GM19395 (cell line): Measurements from ENCODE around the gene FAT2.
"Not testable (repeated sequence)": the region's sequence is repeated elsewhere in the genome, so short reads cannot be mapped to it uniquely, and the experiment has no call there.

Experiments used
- ATAC-seq: cut with Tn5 transposase; IDR thresholded peaks from one replicate; pipeline ENCODE4 v1.9.1; 2021; ENCODE audit warnings: mild to moderate bottlenecking, moderate library complexity; ENCODE audit not compliant: unreplicated experiment

FAT2 gene

GRCh38 chr5:151612689-151613427, 21.7 kb upstream of the FAT2 start:
- ATAC-seq = peak; percentile 79

DNA sequence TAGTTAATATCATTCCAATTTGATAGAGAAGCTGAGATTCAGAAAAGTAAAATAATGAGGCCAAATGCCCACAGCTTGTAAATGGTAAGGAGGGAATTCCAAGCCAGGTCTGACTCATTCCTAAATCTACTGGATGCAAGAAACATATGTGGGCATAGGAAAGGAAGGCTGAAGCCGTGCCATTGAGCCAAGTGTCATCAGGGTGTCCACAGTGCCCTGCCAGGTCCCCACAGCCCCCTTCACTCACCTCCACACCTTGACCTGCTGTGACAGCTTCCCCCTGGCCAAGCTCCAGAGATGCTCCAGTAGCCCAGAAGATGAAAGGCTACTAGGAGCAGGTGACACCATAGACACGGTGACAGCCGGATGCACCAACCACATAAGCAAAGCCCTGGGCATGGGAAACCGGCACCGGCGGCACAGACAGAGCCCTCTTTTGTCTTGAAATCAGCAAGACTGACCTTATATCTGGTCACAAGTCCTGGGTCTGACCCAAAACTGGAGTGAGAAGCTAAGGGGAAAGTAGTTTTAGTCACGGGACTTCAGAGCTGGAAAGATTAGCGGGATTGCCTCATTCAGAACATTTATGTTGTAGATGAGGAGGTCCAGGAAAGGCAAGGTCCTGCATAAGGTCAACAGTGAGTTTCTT, 20.1 kb upstream of the FAT2 start:
- ATAC-seq = no peak

- ATAC-seq = no peak
These were observed 17.4 kb upstream of the FAT2 start for GRCh38 chr5:151608522-151608921.

- no peak for ATAC-seq
These were observed 16.2 kb upstream of the FAT2 start for GRCh38 chr5:151607304-151607703.

DNA sequence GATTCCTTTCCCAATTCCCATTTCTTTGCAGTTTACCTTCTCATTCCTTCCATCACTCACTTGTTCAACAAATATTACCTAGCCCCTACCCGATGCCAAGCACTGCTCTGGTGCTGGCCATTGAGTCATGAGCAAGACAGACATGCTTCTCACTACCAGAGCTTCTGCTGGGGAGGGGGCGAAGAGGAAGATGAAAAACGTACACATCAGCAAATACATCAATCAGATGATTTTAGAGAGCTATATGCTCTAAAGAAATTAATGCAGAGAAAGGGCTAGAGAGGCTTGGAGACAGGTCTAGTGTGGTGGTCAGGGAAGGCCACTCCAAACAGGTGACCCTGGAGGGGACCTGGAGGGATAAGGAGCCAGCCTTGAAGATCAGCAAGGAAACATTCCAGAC, 14.4 kb upstream of the FAT2 start:
- no peak for ATAC-seq

DNA sequence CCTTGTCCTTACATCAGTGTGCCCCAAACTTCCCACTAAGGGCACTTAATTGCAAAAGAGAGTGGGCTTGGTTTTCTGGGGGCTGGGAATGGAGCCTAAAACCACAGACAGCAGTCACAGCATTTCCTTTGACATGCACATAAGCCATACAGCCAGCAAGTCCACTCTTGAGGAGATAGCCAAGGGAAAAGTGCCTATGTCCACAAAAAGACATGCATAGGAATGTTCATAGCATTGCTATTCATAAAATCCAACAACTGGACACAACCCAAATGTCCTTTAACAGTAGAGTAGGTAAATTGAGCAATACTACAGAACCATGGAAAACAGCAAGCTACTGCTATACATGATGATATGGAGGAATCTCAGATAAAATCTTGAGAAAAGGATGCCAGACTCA, 11.7 kb upstream of the FAT2 start:
- ATAC-seq = no peak

DNA sequence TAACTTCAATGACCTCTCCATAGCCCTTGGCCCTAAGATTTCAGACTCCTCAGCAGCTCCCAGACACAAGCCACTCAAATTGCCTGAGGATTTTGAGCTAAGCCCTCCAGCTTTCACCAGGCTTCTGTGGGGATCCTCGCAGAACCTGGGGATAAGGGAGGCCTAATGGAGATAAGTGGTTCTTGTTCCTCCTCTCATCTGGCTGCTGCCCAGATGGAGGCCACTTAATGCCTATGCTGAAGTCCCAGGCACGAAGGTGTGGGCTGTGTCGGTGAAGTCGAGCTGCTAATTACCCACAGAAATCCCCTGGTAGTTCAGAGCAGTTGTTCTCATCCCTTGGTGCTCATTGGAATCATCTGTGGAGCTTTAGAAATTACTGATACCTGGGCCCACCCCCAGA, 10.3 kb upstream of the FAT2 start:
- no peak for ATAC-seq

GRCh38 chr5:151600069-151600665, 9.0 kb upstream of the FAT2 start:
- no peak for ATAC-seq

DNA sequence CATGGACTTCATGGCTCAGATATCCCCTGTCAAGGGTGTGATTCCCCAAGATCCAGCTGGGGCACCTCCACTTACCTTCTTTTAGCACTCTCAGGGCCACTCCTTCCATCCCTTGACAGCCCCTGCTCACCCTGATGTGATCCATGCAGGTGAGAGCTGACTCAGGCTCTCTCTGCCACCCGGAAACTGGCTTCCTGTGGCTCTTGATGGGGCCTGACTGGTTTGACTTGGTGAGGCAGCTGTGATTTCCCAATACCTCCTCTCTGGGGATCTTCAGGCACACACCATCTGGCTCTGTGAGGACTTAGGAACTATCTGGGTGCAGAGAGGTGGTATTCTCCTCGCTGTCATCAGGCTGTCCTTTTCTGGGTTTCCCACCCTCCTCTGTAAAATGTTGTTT, 7.9 kb upstream of the FAT2 start:
- no peak for ATAC-seq

GRCh38 chr5:151598549-151598948, 7.4 kb upstream of the FAT2 start:
- no peak for ATAC-seq

GRCh38 chr5:151597749-151598148, 6.6 kb upstream of the FAT2 start:
- no peak for ATAC-seq

DNA sequence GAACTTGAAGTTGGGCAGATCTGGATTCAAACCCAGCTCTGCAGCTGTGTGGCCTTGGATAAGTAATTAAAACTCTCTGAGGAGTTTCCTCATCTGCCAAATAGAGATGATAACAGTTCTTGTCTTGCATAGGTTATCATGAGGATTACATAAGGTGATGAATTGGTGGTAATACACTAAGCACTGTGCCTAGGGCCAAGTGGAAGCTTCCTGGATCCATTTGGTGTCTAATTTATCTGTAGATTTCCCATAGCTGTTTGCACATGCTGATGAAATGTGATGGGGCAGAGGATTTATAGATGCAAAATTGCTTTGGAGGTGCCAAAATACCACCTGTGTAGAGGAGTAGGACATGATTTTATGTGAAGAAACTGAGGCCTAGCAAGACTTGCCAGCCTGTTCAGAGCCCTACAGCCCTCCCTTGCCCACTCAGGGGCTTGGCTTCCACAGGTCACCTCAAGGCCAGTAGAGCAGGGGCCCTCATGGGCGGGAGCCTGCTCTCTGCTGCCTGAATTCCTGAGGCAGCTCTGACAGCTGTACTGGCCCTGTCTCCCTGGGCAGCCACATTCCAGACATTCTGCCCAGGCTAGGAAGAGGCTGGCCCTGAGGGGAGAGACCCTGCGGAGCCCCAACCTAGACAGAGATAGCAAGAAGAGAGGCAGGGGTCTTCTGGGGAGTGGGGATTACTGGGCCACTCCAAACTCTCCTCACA, 5.9 kb upstream of the FAT2 start:
- ATAC-seq = no peak

DNA sequence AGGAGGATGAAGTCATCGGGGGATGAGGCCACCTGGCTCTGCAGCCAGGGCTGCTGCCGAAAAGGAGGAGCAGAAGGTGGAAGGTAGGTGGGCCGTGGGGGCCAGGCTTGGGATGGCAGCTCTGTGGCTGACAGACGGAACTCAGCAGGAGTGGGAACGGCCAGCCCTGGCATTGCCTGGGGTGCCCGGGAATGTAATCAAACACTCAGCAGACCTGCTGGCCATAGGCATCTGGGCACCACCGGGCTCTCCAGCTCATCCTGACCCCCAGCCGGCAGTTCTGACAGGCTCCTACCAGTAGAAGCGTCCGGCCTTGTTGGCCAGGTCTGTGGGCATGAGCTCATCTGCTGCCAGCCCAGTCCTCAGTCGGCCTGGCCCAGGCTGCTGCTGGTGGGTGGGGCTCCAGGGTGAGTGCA, 4.3 kb upstream of the FAT2 start:
- no peak for ATAC-seq

DNA sequence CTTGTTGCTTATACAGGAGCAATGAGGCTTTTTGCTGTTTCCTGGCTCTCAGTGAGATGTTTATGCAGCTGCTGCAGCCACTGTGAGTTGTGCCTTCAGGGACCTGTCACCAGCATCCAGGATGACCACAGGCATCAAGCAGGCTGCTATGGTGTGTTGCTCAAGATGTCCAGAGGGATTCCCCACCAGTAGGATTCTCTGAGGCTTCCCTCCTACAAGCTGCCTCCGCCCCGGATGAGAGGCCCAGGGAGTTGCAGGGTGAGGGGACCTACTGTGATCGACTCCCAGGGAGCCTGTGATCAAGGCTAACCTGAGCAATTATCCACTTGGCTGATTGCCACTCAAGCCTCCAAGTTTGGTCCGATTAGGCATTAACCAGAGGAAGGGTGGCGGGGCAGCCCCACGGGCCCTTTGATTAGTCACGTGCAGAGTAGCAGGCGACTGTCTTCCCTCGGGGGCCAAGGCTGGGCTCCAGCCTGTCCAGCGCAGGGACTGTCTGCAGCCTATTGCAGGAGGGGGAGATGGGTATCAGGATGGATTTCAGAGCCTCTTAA, 1.8 kb upstream of the FAT2 start:
- ATAC-seq = peak; percentile 74

- ATAC-seq = no peak
These were observed 1.1 kb downstream of the FAT2 start for GRCh38 chr5:151589878-151590570.

DNA sequence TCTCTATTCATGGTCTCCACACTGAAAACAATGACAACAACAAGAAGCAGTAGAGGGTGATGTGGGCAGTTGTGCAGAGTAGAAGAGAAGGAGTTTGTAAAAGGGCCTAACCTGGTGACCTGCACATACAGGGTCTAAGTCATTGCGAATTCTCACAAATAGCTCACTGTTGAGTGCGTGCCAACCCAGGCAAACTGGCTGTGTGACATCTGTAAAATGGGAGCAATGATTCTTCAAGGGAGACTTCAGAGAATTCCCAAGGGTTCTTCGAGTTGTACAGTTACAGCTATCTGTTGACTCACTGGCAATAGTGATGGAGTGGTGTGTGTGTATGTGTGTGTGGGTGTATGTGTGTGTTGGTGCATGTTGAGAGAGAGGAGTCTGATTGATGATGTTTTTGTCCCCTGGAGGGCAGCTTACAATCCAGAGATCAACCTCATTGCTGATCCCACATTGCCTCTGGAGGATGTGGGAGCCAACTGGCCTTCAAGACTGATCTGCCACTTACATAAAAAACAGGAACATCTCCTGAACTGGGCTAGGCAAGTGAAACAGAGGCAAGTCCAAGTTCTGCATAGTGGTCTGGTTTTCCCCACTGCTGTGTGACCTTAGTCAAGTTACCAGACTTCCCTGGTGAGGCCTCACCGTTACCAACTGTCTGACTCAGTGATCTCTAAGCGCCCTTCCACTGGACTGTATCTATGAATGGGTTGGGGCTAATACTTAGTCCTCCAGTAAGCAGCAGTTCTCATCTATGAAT, 3.2 kb downstream of the FAT2 start:
- no peak for ATAC-seq

- no peak for ATAC-seq
These were observed 5.2 kb downstream of the FAT2 start for GRCh38 chr5:151585970-151586369.

DNA sequence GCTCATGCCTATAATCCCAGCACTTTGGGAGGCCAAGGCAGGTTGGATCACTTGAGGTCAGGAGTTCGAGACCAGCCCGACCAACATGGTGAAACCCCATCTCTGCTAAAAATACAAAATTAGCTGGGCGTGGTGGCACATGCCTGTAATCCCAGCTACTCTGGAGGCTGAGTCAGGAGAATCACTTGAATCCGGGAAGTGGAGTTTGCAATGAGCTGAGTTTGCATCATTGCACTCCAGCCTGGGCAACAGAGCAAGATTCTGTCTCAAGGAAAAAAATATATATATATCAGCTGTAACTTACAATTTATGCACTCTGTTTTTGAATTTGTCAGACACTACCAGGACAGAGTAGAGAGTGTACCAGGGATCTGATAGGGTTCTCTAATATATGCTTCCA, 5.8 kb downstream of the FAT2 start:
- ATAC-seq = not testable (repeated sequence)

- ATAC-seq = no peak
These were observed 6.8 kb downstream of the FAT2 start for GRCh38 chr5:151584057-151584937.
